IMR-90 (cell line): ENCODE data around the gene CPAMD8. TPM values are rescaled to one million over a fixed set of nuclear protein-coding genes. Genes with fewer than 3 reads are reported as not detected.

ENCODE experiments used
- ATAC-seq: fragments of 200-7000 bp; cut with Tn5 transposase; 2 replicates; pipeline ENCODE4 v1.9.1; 2020; ENCODE audit warnings: low read depth, mild to moderate bottlenecking, moderate library complexity
- BruUV-seq: library from RNA; stranded (reverse); fragments of 400-500 nt; replicated peaks from 2 replicates; lab custom pipeline; 2021; lab: Mats Ljungman, UMichigan
- CTCF ChIA-PET: fragments of 300-600 bp; formaldehyde crosslinking; extraction: SDS; loops from one replicate; lab custom pipeline; 2021; ENCODE audit warnings: antibody characterized with exemption; lab: Yijun Ruan, JAX
- POLR2A ChIA-PET: fragments of 300-600 bp; sonication (Branson Sonifier 250); formaldehyde crosslinking; loops from one replicate; lab custom pipeline; 2022; ENCODE audit warnings: antibody characterized with exemption; ENCODE audit not compliant: unreplicated experiment; lab: Charles Lee
- DNase-seq: peaks from one replicate; pipeline ENCODE4 v3.0.0; 2013
- H2AFZ ChIP-seq: replicated peaks from 2 replicates; pipeline ENCODE3; 2013; ENCODE audit warnings: low read length, mild to moderate bottlenecking; ENCODE audit not compliant: poor library complexity
- H2AK5ac ChIP-seq: 2 replicates; pipeline ENCODE4 v1.6.1; 2013; ENCODE audit warnings: low read depth, low read length, inconsistent platforms
- H2AK9ac ChIP-seq: replicated peaks from 2 replicates; pipeline ENCODE3; 2013; ENCODE audit warnings: mild to moderate bottlenecking, low read depth, low read length, moderate library complexity; ENCODE audit not compliant: poor library complexity
- H2BK120ac ChIP-seq: 2 replicates; pipeline ENCODE4 v1.6.1; 2013; ENCODE audit warnings: low read depth, low read length, inconsistent platforms
- H2BK15ac ChIP-seq: 3 replicates; pipeline ENCODE4 v1.6.1; 2013; ENCODE audit warnings: low read depth, low read length, inconsistent platforms
- H2BK20ac ChIP-seq: 2 replicates; pipeline ENCODE4 v1.6.1; 2013; ENCODE audit warnings: low read depth, mild to moderate bottlenecking, inconsistent platforms, low read length, moderate library complexity
- H2BK5ac ChIP-seq: 2 replicates; pipeline ENCODE4 v1.6.1; 2013; ENCODE audit warnings: mild to moderate bottlenecking, low read depth, low read length, inconsistent platforms; ENCODE audit not compliant: poor library complexity, severe bottlenecking
- H3K14ac ChIP-seq: replicated peaks from 2 replicates; pipeline ENCODE4 v1.6.1; 2013; ENCODE audit warnings: low read depth, low read length, inconsistent platforms
- H3K18ac ChIP-seq: 2 replicates; pipeline ENCODE4 v1.6.1; 2013; ENCODE audit warnings: low read depth, low read length, control low read depth
- H3K23ac ChIP-seq: 2 replicates; pipeline ENCODE4 v1.6.1; 2013; ENCODE audit warnings: low read depth, low read length, inconsistent platforms
- H3K27ac ChIP-seq: 2 replicates; pipeline ENCODE4 v1.5.1; 2013; ENCODE audit warnings: mild to moderate bottlenecking, control low read depth, low read length; ENCODE audit not compliant: insufficient read depth
- H3K27me3 ChIP-seq: 2 replicates; pipeline ENCODE4 v1.6.1; 2013; ENCODE audit warnings: low read length; ENCODE audit not compliant: control insufficient read depth, insufficient read depth
- H3K36me3 ChIP-seq: 2 replicates; pipeline ENCODE4 v1.6.1; 2013; ENCODE audit warnings: low read length, mixed read lengths; ENCODE audit not compliant: control insufficient read depth, insufficient read depth
- H3K4ac ChIP-seq: 2 replicates; pipeline ENCODE4 v1.6.1; 2013; ENCODE audit warnings: low read depth, low read length, inconsistent platforms
- H3K4me1 ChIP-seq: 2 replicates; pipeline ENCODE4 v1.6.1; 2013; ENCODE audit warnings: low read length, mixed read lengths; ENCODE audit not compliant: control insufficient read depth, insufficient read depth
- H3K4me2 ChIP-seq: 2 replicates; pipeline ENCODE4 v1.6.1; 2013; ENCODE audit warnings: low read depth, mild to moderate bottlenecking, control low read depth, low read length, moderate library complexity
- H3K4me3 ChIP-seq: 2 replicates; pipeline ENCODE4 v1.5.1; 2013; ENCODE audit warnings: low read depth, mild to moderate bottlenecking, control low read depth, low read length, moderate library complexity; ENCODE audit not compliant: insufficient read depth
- H3K56ac ChIP-seq: 2 replicates; pipeline ENCODE4 v1.6.1; 2013; ENCODE audit warnings: low read length, inconsistent platforms; ENCODE audit not compliant: insufficient read depth; ENCODE audit errors: extremely low read depth
- H3K79me1 ChIP-seq, 2 experiments: 2 replicates each; pipeline ENCODE4 v1.6.1; 2013; ENCODE audit warnings: low read length in 2 of 2, inconsistent platforms in 1 of 2, low read depth in 1 of 2
- H3K9ac ChIP-seq: 2 replicates; pipeline ENCODE4 v1.6.1; 2013; ENCODE audit warnings: low read depth, low read length, control low read depth
- H3K9me1 ChIP-seq: 2 replicates; pipeline ENCODE4 v1.6.1; 2013; ENCODE audit warnings: low read length, inconsistent platforms; ENCODE audit not compliant: insufficient read depth
- H3K9me3 ChIP-seq: 2 replicates; pipeline ENCODE4 v1.6.1; 2013; ENCODE audit warnings: low read length; ENCODE audit not compliant: control insufficient read depth, insufficient read depth
- H4K20me1 ChIP-seq: 2 replicates; pipeline ENCODE4 v1.6.1; 2013; ENCODE audit warnings: low read length, inconsistent platforms; ENCODE audit not compliant: insufficient read depth
- H4K5ac ChIP-seq: 2 replicates; pipeline ENCODE4 v1.6.1; 2013; ENCODE audit warnings: mild to moderate bottlenecking, low read depth, low read length, control low read depth
- H4K8ac ChIP-seq, 2 experiments: 2 replicates each; pipeline ENCODE4 v1.6.1; 2013; ENCODE audit warnings: low read depth in 2 of 2, low read length in 2 of 2, control low read depth in 1 of 2, inconsistent platforms in 1 of 2
- H4K91ac ChIP-seq: 2 replicates; pipeline ENCODE4 v1.6.1; 2013; ENCODE audit warnings: low read depth, low read length, inconsistent platforms; ENCODE audit not compliant: insufficient read depth
- WGBS, 2 experiments: methylation state at CpG; one replicate each; pipeline versions ENCODE4 v1.1.5 to v1.1.7; 2013; ENCODE audit warnings: missing lambda C conversion rate in 2 of 2; ENCODE audit not compliant: insufficient read length in 1 of 2; ENCODE audit errors: extremely low coverage in 2 of 2; 5-methylcytosine and 5-hydroxymethylcytosine counted together
- dilution Hi-C: fragments of 300-500 bp; cut with HindIII; formaldehyde crosslinking; loops from one replicate; pipeline ENCODE4 v1.14.3; 2018; ENCODE audit warnings: low sequenced_read_pairs; ENCODE audit not compliant: unreplicated experiment
- in situ Hi-C: fragments of 300-500 bp; cut with MboI; formaldehyde crosslinking; loops from 3 replicates; pipeline ENCODE4 v1.14.3; 2019; ENCODE audit warnings: low sequenced_read_pairs, inconsistent platforms, mixed read lengths
- intact Hi-C: fragments of 100-400 bp; cut with micrococcal nuclease; formaldehyde crosslinking; loops from 2 replicates; pipeline ENCODE4 v1.10.0; 2022
- polyA plus RNA-seq, 3 experiments: library from polyadenylated mRNA; depleted of rRNA; stranded (reverse); fragments of >200 nt; gene quantifications; 2 replicates each; pipeline ENCODE4 v1.2.3, GENCODE V29; 2012; ENCODE audit warnings: low replicate concordance in 1 of 3
- total RNA-seq: library from RNA; depleted of rRNA; stranded (reverse); fragments of >200 nt; gene quantifications from 2 replicates; pipeline ENCODE4 v1.2.3, GENCODE V29; 2012
- TF ChIP-seq, protein P1 (sequence below): fragments of 150-350 bp; IDR thresholded peaks from 2 replicates; pipeline ENCODE4 v1.6.1; 2016; ENCODE audit warnings: low read depth, mild to moderate bottlenecking, low read length, moderate library complexity, borderline replicate concordance

CPAMD8 gene
- total and polyA plus RNA-seq, 2 of the 4 experiments (the other 2 are of a cell fraction) = 0.36 to 0.79 TPM

DNA sequence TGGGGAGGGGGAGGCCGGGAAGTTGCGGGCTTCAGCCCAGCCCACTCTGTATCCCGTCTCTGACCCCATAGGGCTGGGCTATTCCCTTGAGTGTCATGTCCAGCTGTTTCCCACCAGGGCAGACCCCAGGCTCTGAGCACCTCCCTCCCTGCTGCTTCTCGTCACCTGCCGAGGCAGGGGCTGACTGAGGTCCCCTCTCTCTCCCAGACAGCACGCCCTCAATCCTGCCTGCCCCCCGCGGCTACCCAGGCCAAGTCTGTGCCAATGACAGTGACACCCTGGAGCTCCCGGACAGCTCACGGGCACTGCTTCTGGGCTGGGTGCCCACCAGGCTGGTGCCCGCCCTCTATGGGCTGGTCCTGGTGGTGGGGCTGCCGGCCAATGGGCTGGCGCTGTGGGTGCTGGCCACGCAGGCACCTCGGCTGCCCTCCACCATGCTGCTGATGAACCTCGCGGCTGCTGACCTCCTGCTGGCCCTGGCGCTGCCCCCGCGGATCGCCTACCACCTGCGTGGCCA is 137.2 kb downstream of the CPAMD8 start:
- Histone ChIP-seq H3K56ac (no peak overlapping the region), H2BK5ac (no peak overlapping the region), H2BK120ac (no peak overlapping the region), H2AK9ac (peak overlapping the region; percentile 61), H2AK5ac (no peak overlapping the region), H3K14ac (no peak overlapping the region), H3K9me1 (no peaks in the 10 kb centered on the region), H3K4me2 (no peak overlapping the region), H3K4me1 (no peaks in the 10 kb centered on the region), H3K27me3 (peaks cover 3% of the 10 kb centered on the region; the same call in 1 of the 2 replicates), H3K36me3 (no peaks in the 10 kb centered on the region), H2AFZ (no peak overlapping the region), H3K9me3 (no peaks in the 10 kb centered on the region), H4K5ac (no peak overlapping the region), H3K4me3 (no peak overlapping the region), H3K4ac (no peak overlapping the region), H4K8ac (no peak overlapping the region), H3K23ac (no peak overlapping the region), H3K27ac (no peak overlapping the region), H4K91ac (no peak overlapping the region), H4K20me1 (no peaks in the 10 kb centered on the region), H2BK20ac (no peak overlapping the region), H3K18ac (no peak overlapping the region), H3K9ac (no peak overlapping the region), H3K79me1 (no peaks in the 10 kb centered on the region), H2BK15ac (no peak overlapping the region)
- in situ Hi-C loops (no loop called here), intact Hi-C loops (no loop called here), dilution Hi-C loops (no loop called here)
- DNase-seq (no peak), ATAC-seq (no peak; the same call in 1 of the 2 replicates)
- CTCF ChIA-PET = no interaction called here
- TF ChIP-seq, protein P1, sequence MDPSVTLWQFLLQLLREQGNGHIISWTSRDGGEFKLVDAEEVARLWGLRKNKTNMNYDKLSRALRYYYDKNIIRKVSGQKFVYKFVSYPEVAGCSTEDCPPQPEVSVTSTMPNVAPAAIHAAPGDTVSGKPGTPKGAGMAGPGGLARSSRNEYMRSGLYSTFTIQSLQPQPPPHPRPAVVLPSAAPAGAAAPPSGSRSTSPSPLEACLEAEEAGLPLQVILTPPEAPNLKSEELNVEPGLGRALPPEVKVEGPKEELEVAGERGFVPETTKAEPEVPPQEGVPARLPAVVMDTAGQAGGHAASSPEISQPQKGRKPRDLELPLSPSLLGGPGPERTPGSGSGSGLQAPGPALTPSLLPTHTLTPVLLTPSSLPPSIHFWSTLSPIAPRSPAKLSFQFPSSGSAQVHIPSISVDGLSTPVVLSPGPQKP = no peak
- POLR2A ChIA-PET = no interaction called here
- BruUV-seq = no TSS peak
- 78% methylated on average over 11 of the region's 22 CpGs; no CpG with 5 or more reads in 1 of the 2 experiments for WGBS, 2 experiments
